Omental fat pad (tissue), 4 donors: ENCODE measurements around the gene DSCAML1. TPM values are rescaled to one million over a fixed set of nuclear protein-coding genes. Genes with fewer than 3 reads are reported as not detected.

Experiments
- ATAC-seq: fragments of 150-250 bp; one replicate; pipeline ENCODE4 v1.9.1; 2016; ENCODE audit warnings: mild to moderate bottlenecking, moderate library complexity; ENCODE audit not compliant: low FRiP score
- DNase-seq: peaks from one replicate; pipeline ENCODE4 v3.0.0-alpha.2; 2019; ENCODE audit warnings: low spot score
- total RNA-seq, 4 donors: library from RNA; depleted of rRNA; stranded (reverse); fragments of >200 nt; gene quantifications; one replicate each; pipeline ENCODE4 v1.1.0, GENCODE V29; 2016
- TF ChIP-seq, protein P1 (sequence below), 3 donors: fragments of 450-650 bp; IDR thresholded peaks; one replicate each; pipeline ENCODE4 v1.5.1; 2016 to 2017; ENCODE audit warnings: antibody characterized with exemption in 3 of 3, mild to moderate bottlenecking in 3 of 3, moderate library complexity in 2 of 3

The DSCAML1 gene
- total RNA-seq, 4 donors from 2014 or later: 0.95 to 10.9 (median 3.9) TPM

GRCh38 chr11:117744471-117745150, 52.4 kb downstream of the DSCAML1 start:
- TF ChIP-seq, protein P1, sequence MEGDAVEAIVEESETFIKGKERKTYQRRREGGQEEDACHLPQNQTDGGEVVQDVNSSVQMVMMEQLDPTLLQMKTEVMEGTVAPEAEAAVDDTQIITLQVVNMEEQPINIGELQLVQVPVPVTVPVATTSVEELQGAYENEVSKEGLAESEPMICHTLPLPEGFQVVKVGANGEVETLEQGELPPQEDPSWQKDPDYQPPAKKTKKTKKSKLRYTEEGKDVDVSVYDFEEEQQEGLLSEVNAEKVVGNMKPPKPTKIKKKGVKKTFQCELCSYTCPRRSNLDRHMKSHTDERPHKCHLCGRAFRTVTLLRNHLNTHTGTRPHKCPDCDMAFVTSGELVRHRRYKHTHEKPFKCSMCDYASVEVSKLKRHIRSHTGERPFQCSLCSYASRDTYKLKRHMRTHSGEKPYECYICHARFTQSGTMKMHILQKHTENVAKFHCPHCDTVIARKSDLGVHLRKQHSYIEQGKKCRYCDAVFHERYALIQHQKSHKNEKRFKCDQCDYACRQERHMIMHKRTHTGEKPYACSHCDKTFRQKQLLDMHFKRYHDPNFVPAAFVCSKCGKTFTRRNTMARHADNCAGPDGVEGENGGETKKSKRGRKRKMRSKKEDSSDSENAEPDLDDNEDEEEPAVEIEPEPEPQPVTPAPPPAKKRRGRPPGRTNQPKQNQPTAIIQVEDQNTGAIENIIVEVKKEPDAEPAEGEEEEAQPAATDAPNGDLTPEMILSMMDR (IDR thresholded peaks at IDR 0.05): no peak
- ATAC-seq: no peak
- no peak for DNase-seq

DNA sequence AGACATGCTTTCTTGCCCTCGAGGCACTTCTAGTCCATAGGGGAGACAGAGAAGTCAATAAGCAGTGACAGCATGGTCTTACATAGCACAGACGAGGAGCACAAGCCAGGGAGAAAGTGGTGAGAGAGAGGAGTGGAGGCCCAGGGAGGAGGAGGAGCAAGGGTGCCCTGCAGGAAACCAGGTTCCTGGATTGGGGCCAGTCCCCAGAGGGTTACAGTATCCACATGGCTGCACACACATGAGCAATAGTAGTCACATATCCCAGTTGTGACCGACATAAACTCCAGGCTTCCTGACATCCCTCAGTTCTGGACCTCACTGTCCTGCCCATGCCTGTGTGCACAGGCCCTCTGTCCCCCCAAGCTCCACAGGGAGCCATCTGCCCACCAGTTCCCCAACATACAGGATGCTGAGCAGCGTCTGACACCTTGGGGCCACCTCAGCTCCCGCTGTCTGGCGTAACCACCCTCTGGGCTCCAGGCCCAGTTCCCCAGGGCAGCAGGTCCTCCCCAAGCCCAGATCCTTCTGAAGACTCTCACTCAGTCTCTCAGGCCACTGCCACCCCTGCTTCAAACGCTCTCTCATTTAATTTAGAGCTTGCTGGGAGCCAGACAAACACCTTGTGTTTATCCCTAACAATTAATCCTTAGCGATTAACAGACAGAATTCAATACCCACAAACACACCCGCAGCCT, 53.7 kb downstream of the DSCAML1 start:
- TF ChIP-seq, protein P1 (IDR thresholded peaks at IDR 0.05): no peak
- ATAC-seq: no peak

DNA sequence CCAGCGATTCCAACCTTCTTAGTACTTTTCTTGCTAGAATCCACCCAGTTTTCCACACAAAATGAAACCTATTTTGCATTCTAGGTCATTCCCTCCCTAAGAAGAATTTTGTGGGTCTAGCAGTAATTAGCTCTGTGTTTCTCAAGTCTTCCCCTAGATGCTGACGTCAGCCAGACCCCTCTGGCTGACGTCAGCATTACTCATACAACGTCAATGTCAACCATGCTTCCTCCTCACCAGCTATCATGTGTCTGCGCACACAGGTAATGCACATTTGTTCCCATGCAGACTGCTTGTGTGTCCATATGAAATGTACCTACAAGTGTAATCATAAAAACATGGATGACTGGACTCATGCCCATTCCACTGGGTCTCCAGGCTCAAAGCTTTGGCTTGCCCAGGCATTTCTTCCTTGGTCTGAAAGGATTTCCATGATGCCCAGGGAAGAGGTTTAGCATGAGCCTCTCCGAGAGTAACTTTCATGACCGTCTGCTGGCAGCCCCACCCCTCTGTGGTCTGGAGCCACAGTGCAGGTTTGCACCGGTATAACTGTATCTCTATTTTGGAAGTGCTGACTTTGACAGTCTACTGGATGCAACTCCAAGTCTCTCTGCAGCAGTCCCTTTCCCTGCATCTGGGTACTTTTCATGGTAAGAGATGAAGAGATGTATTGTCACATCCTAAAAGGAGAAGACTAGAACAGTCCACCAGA, 58.6 kb downstream of the DSCAML1 start:
- DNase-seq (no peak), ATAC-seq (no peak)
- TF ChIP-seq, protein P1 (IDR thresholded peaks at IDR 0.05): no peak

More for the DNA sequence above, 53.7 kb downstream of the DSCAML1 start:
- no peak for DNase-seq

- ATAC-seq: no peak
- TF ChIP-seq, protein P1 (IDR thresholded peaks at IDR 0.05): no peak
Measured at GRCh38 chr11:117735350-117735977, 61.6 kb downstream of the DSCAML1 start.

GRCh38 chr11:117734601-117735024, 62.4 kb downstream of the DSCAML1 start:
- no peak for ATAC-seq
- TF ChIP-seq, protein P1 (IDR thresholded peaks at IDR 0.05): no peak

More at GRCh38 chr11:117735350-117735977, 61.6 kb downstream of the DSCAML1 start:
- no peak for DNase-seq

GRCh38 chr11:117733316-117733715, 63.7 kb downstream of the DSCAML1 start:
- DNase-seq (no peak), ATAC-seq (no peak)
- TF ChIP-seq, protein P1 (IDR thresholded peaks at IDR 0.05): no peak

More at GRCh38 chr11:117734601-117735024, 62.4 kb downstream of the DSCAML1 start:
- no peak for DNase-seq
